T-helper 1 cell (primary cell): ENCODE data around the gene LRP4.
A peak's percentile ranks its signal among the peaks of the same experiment; 100 is the strongest.
"Not testable (repeated sequence)": the region's sequence is repeated elsewhere in the genome, so short reads cannot be mapped to it uniquely, and the experiment has no call there.

Experiments used
- DNase-seq, 5 donors: peaks; one replicate each; pipeline ENCODE4 v3.0.0-alpha.2; 2012 to 2020
- total RNA-seq, 4 donors: gene quantifications; one replicate each; lab custom pipeline; 2026; lab: John Stamatoyannopoulos, UW

The LRP4 gene, protein sequence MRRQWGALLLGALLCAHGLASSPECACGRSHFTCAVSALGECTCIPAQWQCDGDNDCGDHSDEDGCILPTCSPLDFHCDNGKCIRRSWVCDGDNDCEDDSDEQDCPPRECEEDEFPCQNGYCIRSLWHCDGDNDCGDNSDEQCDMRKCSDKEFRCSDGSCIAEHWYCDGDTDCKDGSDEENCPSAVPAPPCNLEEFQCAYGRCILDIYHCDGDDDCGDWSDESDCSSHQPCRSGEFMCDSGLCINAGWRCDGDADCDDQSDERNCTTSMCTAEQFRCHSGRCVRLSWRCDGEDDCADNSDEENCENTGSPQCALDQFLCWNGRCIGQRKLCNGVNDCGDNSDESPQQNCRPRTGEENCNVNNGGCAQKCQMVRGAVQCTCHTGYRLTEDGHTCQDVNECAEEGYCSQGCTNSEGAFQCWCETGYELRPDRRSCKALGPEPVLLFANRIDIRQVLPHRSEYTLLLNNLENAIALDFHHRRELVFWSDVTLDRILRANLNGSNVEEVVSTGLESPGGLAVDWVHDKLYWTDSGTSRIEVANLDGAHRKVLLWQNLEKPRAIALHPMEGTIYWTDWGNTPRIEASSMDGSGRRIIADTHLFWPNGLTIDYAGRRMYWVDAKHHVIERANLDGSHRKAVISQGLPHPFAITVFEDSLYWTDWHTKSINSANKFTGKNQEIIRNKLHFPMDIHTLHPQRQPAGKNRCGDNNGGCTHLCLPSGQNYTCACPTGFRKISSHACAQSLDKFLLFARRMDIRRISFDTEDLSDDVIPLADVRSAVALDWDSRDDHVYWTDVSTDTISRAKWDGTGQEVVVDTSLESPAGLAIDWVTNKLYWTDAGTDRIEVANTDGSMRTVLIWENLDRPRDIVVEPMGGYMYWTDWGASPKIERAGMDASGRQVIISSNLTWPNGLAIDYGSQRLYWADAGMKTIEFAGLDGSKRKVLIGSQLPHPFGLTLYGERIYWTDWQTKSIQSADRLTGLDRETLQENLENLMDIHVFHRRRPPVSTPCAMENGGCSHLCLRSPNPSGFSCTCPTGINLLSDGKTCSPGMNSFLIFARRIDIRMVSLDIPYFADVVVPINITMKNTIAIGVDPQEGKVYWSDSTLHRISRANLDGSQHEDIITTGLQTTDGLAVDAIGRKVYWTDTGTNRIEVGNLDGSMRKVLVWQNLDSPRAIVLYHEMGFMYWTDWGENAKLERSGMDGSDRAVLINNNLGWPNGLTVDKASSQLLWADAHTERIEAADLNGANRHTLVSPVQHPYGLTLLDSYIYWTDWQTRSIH (N-terminal part only)
- 0 reads per million in 4 donors for total RNA-seq

GRCh38 chr11:46918083-46918787, at the start of gene LRP4:
Gene LRP4 (minus strand): TSS chr11:46918550. CDS start chr11:46918379, 171 bp downstream.
- DNase-seq = peak in 2 of 5 donors; percentile 20 to 32

GRCh38 chr11:46967962-46968361, 49.6 kb upstream of the LRP4 start:
- DNase-seq = no peak

- no peak for DNase-seq
Measured at GRCh38 chr11:46966773-46967172, 48.4 kb upstream of the LRP4 start.

- no peak for DNase-seq
Measured at GRCh38 chr11:46963844-46964243, 45.5 kb upstream of the LRP4 start.

DNA sequence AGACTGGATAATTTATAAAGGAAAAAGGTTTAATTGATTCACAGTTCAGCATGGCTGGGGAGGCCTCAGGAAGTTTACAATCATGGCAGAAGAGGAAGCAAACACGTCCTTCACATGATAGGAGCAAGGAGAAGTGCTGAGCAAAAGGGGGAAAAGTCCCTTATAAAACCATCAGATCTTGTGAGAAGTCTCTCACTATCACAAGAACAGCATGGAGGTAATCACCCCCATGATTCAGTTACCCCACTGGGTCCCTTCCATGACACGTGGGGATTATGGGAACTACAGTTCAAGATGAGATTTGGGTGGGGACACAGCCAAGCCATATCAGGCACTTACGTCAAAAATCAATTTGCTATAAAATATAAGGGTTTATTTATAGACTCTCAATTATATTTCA, 43.5 kb upstream of the LRP4 start:
- not testable (repeated sequence) for DNase-seq

DNA sequence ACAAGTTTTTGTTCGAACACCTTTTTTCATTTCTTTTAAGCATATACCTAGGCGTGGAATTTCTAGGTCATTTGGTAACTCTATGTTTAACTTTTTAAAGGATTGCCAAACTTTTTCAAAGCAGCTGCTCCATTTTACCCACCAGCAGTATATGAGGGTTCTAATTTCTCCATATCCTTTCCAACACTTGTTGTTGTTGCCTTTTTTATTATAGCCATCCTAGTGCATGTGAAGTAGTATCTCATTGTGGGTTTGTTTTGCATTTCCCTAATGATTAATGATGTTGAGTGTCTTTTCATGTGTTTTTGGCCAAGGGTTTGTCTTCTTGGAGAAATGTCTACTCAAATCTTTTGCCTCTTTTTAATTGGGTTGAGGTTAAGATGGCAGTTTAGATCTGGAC, 42.7 kb upstream of the LRP4 start:
- DNase-seq = no peak

DNA sequence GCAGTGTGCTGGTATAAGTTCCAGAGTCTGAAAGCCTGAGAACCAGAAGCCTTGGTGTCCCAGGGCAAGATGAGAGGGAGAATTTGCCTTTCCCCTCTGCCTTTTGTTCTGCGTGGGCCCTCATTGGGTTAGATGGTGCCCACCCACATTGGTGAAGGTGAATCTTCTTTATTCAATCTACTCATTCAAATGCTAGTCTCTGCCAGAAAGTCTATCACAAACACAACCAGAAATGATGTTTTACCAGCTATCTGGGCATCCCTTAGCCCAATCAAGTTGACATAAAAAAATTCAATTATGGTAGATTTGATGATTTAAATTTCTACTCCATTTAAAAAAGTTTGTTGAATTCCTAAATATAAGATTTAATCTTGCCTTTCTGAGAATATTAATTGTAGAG, 40.4 kb upstream of the LRP4 start:
- DNase-seq = no peak

DNA sequence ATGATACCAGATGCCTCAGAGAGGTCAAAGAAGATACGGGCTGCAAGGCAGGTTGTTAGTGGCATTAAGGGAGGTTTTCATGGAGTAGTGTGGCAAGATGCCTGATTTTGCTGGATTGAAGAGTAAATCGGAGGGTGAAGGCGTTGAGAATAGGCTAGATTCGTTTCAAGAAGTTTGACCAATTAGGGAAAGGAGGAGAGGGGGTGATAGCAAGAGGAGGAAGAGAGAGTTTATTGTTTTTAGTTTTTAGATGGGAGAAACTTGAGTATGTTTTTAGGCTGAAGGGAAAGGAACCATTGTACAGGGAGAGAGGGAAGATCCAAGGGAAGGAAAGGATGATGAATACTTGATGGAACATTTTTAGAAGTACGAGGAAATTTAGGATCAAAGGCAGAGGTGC, 34.7 kb upstream of the LRP4 start:
- DNase-seq = no peak

DNA sequence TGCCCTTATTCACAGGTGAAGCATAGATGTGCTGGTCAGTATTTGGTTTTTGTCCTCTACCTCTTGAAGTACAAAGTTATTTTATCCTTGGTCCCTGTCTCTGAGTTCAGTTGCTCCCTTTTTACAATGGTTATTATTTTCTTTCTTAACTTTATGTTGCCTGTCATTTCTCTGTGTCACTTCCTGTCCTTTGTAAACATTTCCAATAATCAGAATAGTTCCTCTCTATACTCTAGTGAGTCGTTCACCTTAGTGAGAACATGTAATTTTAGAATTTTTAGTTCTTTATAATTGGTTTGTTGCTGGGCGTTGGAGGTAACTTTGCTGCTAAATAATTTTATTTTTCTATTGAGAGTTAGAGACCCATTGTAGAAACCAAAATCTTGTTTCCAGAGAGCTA, 34.2 kb upstream of the LRP4 start:
- DNase-seq = no peak

DNA sequence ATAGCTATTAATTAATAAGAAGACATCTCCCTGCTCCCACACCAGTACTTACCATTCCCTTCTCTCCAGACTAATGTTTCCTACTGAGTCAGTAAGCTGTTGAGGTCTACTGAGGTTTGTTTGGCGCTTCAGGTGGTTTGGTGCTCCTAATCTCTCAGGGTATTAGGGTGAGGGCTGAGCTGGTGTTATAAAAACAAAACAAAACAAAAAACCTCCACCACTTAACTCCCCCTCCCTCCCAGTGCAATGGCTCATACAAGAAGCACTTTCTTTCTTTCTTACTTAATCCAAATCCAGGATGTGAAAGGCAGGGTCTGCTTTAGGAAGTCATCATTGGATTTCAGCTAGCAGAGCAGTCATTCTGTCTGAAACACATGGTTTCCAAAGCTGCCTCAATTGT, 33.5 kb upstream of the LRP4 start:
- DNase-seq = no peak

- DNase-seq = no peak
Measured at GRCh38 chr11:46949297-46949696, 30.9 kb upstream of the LRP4 start.

DNA sequence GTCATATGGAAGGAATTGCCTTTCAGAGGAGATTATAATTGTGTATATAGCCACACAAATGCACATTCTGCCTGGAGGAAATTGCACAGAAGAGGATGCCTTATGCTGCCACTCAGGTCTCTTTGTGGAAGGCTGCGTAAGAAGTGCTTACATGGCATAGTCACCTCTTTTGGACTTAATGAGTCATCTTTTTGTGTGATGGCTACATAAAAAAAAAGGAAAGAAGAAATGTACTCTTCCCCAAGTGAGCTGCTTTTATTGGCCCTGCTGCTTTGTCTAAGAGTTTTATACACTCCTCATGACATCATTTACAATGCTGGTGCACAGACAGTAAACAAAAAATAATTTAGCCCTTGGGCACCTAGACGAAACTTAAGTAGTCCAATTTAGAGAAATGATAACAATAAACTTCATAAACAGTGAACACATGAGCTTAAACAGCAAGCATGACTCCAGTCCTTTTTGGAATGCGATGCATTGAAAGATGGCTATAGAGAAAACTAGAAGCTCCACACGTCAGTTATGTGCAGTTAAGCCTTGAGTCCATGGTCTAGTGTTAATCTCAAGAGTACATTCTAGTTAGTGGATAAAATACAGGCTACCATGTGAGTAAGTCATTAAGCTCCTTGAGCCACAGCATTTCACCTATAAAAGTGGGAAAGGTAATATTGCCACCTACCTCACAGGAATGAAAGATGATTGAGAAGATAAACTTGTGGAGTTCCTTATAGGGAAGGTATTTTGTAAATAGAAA, 30.2 kb upstream of the LRP4 start:
- DNase-seq = no peak

DNA sequence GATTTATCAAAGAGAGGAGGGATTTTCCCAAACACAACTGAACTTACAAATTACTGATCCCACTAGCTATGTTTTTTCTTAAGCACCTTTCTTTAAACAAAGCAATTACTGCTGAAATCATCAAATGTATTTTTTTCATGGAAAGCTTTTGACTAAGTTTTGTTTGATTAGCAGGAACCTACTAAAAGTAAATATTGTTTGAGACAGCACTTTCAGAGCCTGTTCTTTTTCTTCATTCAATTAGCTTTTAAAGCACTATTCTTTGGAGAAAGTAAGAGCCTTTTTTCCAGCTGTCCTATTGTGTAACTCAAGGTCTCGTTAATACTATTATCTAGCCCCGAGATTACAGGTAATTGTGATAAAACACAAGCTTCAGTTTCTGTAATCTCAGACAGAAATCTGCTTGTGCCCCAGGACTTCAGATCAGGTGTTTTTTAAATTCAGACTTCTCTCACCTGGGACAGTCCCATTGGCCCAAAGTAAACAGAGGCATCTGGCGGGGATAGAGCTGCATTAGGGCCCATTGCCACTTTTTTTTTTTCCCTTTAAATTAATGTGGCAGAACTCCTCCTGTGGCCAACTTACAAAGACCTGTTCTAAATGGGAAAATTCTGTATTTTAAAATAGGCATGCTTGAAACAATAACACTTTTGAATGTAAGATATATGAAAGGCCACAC, 29.2 kb upstream of the LRP4 start:
- no peak for DNase-seq

DNA sequence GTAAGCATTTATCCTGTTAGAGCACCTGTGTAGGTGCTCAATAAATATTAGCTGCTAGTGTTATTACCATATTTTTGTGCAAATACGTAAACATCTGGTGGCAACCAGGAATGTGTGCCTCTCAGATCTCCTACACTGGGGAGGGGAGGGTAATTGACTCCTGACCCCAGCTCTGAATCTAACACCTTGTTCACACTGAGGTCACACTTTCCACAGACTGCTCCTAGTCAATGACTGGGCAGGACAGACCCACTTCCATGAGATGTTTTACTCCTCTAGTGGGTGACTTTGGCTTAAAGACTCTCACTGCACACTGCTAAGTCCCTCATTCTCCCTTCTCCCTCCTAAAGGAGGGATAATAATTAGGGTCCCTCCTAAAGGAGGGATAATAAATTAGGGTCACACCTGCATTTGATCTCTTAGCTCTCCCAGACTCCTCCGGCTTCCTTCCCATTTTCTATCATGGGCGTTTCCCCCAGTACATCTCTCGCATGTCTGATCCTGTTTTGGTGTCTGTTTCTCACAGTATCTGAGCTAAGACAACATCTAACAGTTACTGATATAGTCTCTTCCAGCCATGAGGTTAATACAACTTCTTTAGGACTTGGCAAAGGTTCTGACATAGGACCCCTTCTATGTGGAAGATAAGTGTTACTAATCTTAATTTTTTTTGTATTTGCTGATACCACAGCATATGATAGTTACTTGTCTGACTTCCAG, 26.2 kb upstream of the LRP4 start:
- DNase-seq = no peak

- no peak for DNase-seq
Measured at GRCh38 chr11:46942172-46942571, 23.8 kb upstream of the LRP4 start.

GRCh38 chr11:46936138-46937110, 18.1 kb upstream of the LRP4 start, which contains the start of gene CSTPP1:
Gene CSTPP1 (plus strand): TSS chr11:46936761. CDS start chr11:46936806, 45 bp downstream.
- peak; percentile 82 to 91 (median 86) for DNase-seq

- no peak for DNase-seq
Measured at GRCh38 chr11:46930089-46930488, 11.7 kb upstream of the LRP4 start.

DNA sequence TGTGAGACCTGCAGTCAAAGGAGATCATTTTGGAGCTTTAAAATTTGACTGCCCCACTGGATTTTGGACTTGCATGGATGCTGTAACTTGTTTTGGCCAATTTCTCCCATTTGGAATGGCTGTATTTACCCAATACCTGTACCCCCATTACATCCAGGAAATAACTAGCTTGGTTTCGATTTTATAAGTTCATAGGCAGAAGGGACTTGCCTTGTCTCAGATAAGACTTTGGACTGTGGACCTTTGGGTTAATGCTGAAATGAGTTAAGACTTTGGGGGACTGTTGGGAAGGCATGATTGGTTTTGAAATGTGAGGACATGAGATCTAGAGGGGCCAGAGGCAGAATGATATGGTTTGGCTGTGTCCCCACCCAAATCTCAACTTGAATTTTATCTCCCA, 10.4 kb upstream of the LRP4 start:
- DNase-seq = not testable (repeated sequence)

GRCh38 chr11:46927928-46928327, 9.6 kb upstream of the LRP4 start:
- DNase-seq = not testable (repeated sequence)
